ENCODE results near the gene HOXD10.

HOXD10 gene

GRCh38 chr2:176136374-176137251 lies 20.0 kb downstream of the HOXD10 start:
- no peak for DNase-seq (ENCODE audit: low read depth)

DNA sequence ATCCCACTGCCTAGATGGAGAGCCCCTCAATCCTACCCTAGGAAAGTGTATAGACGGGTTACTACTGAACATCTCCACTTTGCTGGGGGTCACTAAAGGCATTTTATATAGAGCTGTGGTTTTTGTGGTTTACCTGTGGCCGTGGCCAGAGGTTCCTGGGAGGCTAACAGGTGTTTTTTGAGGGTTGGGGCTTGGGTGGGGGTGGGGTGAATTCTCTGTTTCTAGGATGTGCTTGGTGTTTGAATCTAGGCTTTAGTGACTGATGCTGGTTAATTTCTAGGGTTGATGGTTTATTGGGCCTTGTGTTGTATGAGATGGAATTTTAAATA lies 20.6 kb downstream of the HOXD10 start:
- DNase-seq (ENCODE audit: low read depth) = no peak

- no peak for DNase-seq (ENCODE audit: low read depth)
Observed at GRCh38 chr2:176137906-176138305, 21.3 kb downstream of the HOXD10 start.

- no peak for DNase-seq (ENCODE audit: low read depth)
Observed at GRCh38 chr2:176138526-176138922, 21.9 kb downstream of the HOXD10 start.

GRCh38 chr2:176138923-176139660 lies 22.5 kb downstream of the HOXD10 start:
- DNase-seq (ENCODE audit: low read depth) = no peak

- DNase-seq (ENCODE audit: low read depth) = no peak
Observed at GRCh38 chr2:176139661-176140512, 23.3 kb downstream of the HOXD10 start.

DNA sequence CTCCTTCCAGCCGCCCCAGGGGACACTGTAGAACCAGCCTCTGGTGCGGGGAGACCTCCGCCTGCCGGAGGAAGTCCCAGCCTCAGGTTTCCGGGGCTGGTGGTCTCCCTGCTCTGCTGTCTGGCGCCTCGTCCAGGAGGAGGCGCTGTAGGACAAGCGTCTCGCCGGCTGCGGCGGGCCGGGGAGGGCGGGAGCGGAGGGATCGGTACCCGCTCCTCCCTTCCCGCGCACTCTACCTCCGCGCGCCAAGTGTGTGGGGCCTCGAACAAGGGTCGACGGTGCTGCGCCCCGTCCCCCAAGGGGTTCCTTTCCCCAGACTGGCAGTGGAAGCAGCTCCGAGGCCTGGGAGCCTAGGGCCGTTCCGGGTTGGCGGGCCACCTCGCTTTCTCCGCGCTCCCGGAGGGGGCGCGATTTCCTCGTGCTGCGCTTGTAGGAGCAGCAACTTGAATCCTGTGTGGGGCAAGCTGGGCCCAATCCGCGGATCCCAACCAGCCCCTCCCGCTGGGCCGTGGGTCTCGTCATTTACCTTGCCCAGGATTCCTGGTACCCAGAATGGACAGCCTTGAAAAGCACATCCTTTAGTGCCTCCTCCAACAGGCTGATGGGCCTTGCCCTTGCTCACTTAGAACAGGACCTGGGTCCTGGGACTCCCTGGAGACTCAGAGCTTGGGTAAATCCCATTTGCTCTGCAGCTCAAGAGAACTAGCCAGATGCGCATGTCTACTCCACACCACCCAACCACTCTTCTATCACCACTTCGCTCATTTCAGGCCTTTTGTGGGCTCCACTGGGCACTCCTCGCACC lies 24.1 kb downstream of the HOXD10 start:
- peak; percentile 19 for DNase-seq (ENCODE audit: low read depth)

DNA sequence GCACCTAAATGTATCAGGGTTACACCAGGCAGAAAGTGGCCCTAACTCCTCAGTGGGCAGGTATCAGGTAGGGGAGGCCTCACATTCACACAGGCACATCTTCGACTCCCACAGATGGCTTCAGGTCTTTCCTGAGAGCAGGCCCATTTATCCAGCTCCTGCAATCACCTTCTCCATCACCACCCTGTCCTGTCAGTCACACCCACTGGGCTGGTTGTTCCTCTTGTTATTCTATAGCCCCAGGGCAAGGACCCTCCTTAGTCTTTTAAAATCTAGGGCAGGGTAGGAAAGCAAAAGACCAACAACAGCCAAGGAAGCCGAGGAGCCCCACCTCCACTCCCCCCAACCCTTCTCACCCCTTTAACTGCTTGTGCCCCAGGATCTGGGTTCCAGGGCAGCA lies 25.7 kb downstream of the HOXD10 start:
- no peak for DNase-seq (ENCODE audit: low read depth)

GRCh38 chr2:176145085-176145969 lies 28.7 kb downstream of the HOXD10 start:
- no peak for DNase-seq (ENCODE audit: low read depth)

GRCh38 chr2:176146101-176146500 lies 29.5 kb downstream of the HOXD10 start:
- DNase-seq (ENCODE audit: low read depth) = no peak

DNA sequence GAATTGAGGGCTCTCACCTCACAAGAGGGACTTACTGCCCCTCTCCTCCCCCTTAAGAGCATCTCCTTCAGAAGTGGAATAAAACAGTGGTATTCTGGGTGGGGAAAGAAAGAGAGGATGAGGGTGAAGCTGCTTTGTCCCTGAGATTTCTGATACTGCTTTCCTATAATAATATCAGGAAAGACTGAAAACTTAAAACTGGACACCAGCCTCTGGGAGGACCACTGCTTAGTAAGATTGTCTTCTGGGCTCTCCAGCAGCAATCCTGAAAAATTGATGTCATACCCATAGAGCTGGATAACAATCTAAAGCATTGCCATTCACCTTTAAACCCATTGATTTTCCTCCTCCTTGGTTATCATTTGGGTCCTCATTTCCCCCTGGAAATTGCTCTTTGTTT lies 30.1 kb downstream of the HOXD10 start:
- DNase-seq (ENCODE audit: low read depth) = no peak

GRCh38 chr2:176147210-176147799 lies 30.7 kb downstream of the HOXD10 start:
- DNase-seq (ENCODE audit: low read depth) = no peak

GRCh38 chr2:176147800-176148496 lies 31.4 kb downstream of the HOXD10 start:
- no peak for DNase-seq (ENCODE audit: low read depth)

DNA sequence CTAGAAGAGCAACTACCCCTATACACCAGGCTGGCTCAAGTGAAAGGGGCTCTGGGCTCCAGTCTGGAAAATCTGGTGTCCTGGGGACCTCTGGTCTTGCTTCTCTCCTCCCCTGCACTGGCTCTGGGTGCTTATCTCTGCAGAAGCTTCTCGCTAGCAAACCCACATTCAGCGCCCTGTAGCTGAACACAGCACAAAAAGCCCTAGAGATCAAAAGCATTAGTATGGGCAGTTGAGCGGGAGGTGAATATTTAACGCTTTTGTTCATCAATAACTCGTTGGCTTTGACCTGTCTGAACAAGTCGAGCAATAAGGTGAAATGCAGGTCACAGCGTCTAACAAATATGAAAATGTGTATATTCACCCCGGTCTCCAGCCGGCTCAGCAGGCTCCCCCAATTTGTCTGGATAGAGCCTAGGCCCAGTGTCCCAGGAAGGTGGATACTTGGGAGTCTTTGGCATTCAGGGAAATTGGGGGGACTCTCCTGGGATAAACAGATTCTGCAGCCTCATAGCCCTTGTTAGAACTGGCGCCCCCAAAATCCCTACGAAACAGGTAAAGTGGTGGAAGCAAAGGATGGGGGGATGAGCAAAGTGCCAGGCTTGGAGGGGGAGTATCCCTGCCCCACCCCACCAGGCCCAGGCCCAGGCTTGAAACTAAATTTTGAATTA lies 32.3 kb downstream of the HOXD10 start:
- DNase-seq (ENCODE audit: low read depth) = no peak

- DNase-seq (ENCODE audit: low read depth) = no peak
Observed at GRCh38 chr2:176149481-176149938, 32.9 kb downstream of the HOXD10 start.

GRCh38 chr2:176149939-176150583 lies 33.5 kb downstream of the HOXD10 start:
- DNase-seq (ENCODE audit: low read depth) = no peak

GRCh38 chr2:176150584-176151441 lies 34.2 kb downstream of the HOXD10 start:
- no peak for DNase-seq (ENCODE audit: low read depth)
